AG10803 (cell line): ENCODE data around the gene LRCH1.
A peak's percentile ranks its signal among the peaks of the same experiment; 100 is the strongest.

Source experiments
- DNase-seq: peaks from one replicate; pipeline ENCODE4 v3.0.0; 2010; ENCODE audit warnings: low read depth
- H3K4me3 ChIP-seq: 2 replicates; pipeline ENCODE4 v1.5.1; 2011; ENCODE audit warnings: mild to moderate bottlenecking, low read length, control low read depth
- TF ChIP-seq, protein P1 (sequence below): conservative IDR thresholded peaks from 2 replicates; pipeline ENCODE4 v1.5.1; 2011; ENCODE audit warnings: mild to moderate bottlenecking, low read length, control low read depth, inconsistent platforms

The LRCH1 gene

DNA sequence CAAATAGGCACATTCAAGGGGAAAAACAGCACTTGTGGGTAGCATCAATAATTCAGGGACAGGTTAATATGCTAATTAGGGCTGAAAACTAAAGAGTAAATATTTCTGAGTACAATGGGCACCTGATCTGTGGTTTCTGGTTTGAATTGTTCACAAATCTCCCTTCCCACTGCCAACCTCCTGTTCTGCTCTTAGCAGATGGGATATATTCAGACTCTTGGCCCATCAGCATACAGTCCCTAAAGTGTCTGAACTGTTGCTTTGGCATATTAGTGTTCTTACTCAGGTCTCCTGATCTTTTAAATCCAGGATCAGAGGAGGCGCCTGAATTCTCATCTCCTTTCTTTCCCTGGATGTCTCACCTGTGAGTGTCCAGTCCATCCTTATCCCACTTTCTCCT lies 8.2 kb upstream of the LRCH1 start:
- TF ChIP-seq, protein P1, sequence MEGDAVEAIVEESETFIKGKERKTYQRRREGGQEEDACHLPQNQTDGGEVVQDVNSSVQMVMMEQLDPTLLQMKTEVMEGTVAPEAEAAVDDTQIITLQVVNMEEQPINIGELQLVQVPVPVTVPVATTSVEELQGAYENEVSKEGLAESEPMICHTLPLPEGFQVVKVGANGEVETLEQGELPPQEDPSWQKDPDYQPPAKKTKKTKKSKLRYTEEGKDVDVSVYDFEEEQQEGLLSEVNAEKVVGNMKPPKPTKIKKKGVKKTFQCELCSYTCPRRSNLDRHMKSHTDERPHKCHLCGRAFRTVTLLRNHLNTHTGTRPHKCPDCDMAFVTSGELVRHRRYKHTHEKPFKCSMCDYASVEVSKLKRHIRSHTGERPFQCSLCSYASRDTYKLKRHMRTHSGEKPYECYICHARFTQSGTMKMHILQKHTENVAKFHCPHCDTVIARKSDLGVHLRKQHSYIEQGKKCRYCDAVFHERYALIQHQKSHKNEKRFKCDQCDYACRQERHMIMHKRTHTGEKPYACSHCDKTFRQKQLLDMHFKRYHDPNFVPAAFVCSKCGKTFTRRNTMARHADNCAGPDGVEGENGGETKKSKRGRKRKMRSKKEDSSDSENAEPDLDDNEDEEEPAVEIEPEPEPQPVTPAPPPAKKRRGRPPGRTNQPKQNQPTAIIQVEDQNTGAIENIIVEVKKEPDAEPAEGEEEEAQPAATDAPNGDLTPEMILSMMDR, result no peak
- H3K4me3 ChIP-seq, result no peak overlapping the region
- no peak for DNase-seq

GRCh38 chr13:46546084-46546768 lies 6.7 kb upstream of the LRCH1 start:
- TF ChIP-seq, protein P1, result no peak
- no peak overlapping the region for H3K4me3 ChIP-seq
- no peak for DNase-seq

DNA sequence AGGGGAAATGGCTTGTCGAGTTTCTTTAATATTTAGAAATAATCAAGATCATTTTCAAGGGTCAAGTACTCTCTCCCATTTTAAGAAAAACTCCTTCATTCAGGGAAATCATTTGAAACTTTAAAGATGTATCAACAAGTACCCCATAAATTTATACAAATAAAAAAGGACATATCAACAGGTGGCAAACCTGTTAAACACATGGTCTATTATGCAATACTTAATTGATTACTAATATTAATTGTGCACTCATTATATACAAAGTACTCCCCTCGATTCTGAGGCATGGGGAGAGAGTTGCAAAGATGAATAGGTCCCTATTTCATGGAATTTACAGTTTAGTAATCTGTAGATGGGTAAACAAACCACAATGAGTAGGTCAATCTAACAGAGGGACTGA lies 2.1 kb upstream of the LRCH1 start:
- H3K4me3 ChIP-seq, result no peak overlapping the region
- TF ChIP-seq, protein P1, result no peak

DNA sequence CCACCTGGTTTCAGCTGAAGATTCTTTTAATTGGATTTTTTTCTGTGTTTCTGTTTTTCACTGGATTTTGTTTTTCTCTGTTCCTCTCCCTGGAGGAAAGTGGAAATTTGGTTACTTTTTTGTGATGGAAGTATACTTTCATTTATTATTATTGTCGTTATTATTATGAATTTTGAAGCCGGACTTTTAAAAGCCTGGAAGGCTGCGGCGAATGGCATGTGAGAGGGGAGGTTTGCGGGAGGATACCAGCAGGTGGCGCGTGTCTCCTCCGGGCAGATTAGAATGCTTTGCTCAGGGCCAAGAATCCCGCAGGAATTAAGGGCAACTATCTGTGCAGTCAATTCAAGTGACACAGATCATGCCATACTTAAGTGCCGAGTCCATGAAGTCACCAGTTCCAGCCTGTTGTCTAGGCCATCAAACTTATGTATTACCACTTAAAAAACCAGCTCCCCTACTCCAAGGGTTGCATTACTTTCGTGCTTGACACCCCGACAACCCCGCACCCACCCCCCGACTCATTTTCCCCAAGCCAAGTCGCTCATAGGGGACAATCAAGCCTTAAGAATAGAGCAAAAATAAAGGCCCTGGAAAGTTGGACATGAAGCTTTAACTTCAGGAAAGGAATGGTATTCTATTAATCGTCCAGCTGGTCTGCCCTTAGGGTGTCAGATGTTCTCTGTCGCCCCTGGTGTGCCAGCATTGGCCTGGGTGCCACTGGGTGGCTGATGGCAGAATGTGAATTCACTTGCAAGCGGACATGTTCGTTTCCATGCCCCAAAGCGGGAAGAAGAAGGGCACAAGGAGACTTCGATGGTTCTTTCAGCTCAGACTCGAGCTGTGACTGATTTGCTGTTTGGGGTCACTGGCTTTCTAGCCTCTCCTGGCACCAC lies 1.3 kb upstream of the LRCH1 start:
- DNase-seq, result peak; percentile 84
- TF ChIP-seq, protein P1, result peak; percentile 98
- H3K4me3 ChIP-seq, result peak overlapping the region; percentile 88

More for the DNA sequence above, 2.1 kb upstream of the LRCH1 start:
- no peak for DNase-seq

- no peak for DNase-seq
- H3K4me3 ChIP-seq, result peak overlapping the region; percentile 88
- TF ChIP-seq, protein P1, result no peak
These were observed 677 bp upstream of the LRCH1 start for GRCh38 chr13:46552303-46552682.

DNA sequence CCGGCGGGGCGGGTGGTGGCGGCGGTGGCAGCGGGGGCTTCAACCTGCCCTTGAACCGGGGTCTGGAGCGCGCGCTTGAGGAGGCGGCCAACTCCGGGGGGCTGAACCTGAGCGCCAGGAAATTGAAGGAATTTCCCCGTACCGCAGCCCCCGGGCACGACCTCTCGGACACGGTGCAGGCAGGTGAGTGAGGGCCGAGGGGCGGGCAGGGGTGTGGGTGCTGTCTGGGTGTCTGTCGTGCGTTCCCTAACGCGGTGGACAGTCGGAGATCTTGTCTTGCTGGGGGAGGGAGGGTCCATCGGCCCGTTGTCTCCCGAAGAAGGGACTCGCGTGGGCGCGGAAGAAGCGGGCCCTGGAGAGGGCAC lies 533 bp downstream of the LRCH1 start:
- DNase-seq, result no peak
- TF ChIP-seq, protein P1, result no peak
- H3K4me3 ChIP-seq, result peak overlapping the region; percentile 88
